ENCODE data around the gene CAPN9.

CAPN9 gene

GRCh38 chr1:230794871-230795605, 47.9 kb downstream of the CAPN9 start:
- FAIRE-seq (no peak), DNase-seq (ENCODE audit: insufficient read length, low spot score) (no peak)

GRCh38 chr1:230796626-230797025, 49.4 kb downstream of the CAPN9 start:
- FAIRE-seq = no peak
- no peak for DNase-seq (ENCODE audit: insufficient read length, low spot score)
- TF ChIP-seq TAF1 (IDR thresholded peaks at IDR 0.05; ENCODE audit: low read depth, low read length) (no peak), PAX5 (IDR thresholded peaks at IDR 0.05; ENCODE audit: insufficient read depth, low read length, severe bottlenecking) (no peak), POU2F2 (IDR thresholded peaks at IDR 0.05; ENCODE audit: low read depth, low read length) (no peak), POLR2AphosphoS5 (IDR thresholded peaks at IDR 0.05; ENCODE audit: low read depth, low read length) (no peak), POLR2A (IDR thresholded peaks at IDR 0.05; ENCODE audit: low read depth, low read length) (no peak), SPI1 (IDR thresholded peaks at IDR 0.05; ENCODE audit: low read depth, low read length) (no peak)

More at GRCh38 chr1:230794871-230795605, 47.9 kb downstream of the CAPN9 start:
- TF ChIP-seq POU2F2 (IDR thresholded peaks at IDR 0.05; ENCODE audit: low read depth, low read length) = no peak
- no peak for TF ChIP-seq PAX5 (IDR thresholded peaks at IDR 0.05; ENCODE audit: insufficient read depth, low read length, severe bottlenecking)
- no peak for TF ChIP-seq SPI1 (IDR thresholded peaks at IDR 0.05; ENCODE audit: low read depth, low read length)
- TF ChIP-seq TAF1 (IDR thresholded peaks at IDR 0.05; ENCODE audit: low read depth, low read length) = no peak
- TF ChIP-seq POLR2AphosphoS5 (IDR thresholded peaks at IDR 0.05; ENCODE audit: low read depth, low read length) = no peak
- no peak for TF ChIP-seq POLR2A (IDR thresholded peaks at IDR 0.05; ENCODE audit: low read depth, low read length)

DNA sequence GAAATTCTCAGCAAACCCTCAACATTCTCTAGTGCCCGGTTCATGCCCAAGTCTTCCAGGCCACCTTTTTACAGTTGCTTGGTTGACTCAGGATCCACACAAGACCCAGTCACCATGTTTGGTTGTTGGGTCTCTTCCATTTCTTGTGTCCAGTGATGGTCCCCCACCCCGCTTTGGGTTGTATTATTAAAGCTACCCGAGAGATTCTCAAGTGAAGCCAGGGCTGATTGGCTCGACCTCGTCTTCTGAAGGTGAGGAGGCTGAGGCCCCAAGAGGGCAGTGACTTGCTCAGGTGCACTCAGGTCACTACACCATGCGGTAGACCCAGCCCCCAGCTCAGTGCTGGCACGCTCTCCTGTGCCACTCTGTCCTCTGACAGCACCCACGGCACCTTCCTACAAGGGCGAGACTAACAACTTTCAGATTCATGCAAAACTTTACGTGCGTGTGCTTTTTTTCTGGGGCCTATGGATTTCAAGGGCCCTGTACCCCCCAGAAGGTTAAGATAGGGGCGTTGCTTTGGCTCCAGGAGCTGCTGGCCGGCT, 50.3 kb downstream of the CAPN9 start:
- DNase-seq (ENCODE audit: insufficient read length, low spot score) (no peak), FAIRE-seq (no peak)
- TF ChIP-seq POLR2A (IDR thresholded peaks at IDR 0.05; ENCODE audit: low read depth, low read length) (no peak), POLR2AphosphoS5 (IDR thresholded peaks at IDR 0.05; ENCODE audit: low read depth, low read length) (no peak), TAF1 (IDR thresholded peaks at IDR 0.05; ENCODE audit: low read depth, low read length) (no peak), SPI1 (IDR thresholded peaks at IDR 0.05; ENCODE audit: low read depth, low read length) (no peak), POU2F2 (IDR thresholded peaks at IDR 0.05; ENCODE audit: low read depth, low read length) (no peak), PAX5 (IDR thresholded peaks at IDR 0.05; ENCODE audit: insufficient read depth, low read length, severe bottlenecking) (no peak)

DNA sequence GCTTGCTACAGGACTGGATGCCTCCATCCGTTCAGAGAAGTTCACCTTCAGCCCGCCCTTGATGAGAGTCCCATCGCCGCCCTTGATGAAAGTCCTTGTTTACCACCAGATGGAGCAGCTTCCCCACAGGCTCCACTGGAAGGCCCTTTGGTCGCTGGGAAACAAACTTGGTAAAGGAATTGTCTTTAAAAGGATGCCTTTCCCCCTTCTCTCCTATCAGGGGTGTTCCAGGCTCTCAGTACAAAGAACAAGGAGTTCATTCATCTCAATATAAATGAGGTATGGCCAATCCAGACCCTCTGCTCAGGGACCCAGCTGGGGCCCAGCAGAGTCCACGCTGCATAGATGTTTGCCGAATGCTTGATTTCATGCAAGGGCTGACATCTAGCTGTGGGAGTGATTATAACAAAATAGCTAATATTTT, 50.8 kb downstream of the CAPN9 start:
- DNase-seq (ENCODE audit: insufficient read length, low spot score) (no peak), FAIRE-seq (no peak)
- TF ChIP-seq POU2F2 (IDR thresholded peaks at IDR 0.05; ENCODE audit: low read depth, low read length) (no peak), SPI1 (IDR thresholded peaks at IDR 0.05; ENCODE audit: low read depth, low read length) (no peak), PAX5 (IDR thresholded peaks at IDR 0.05; ENCODE audit: insufficient read depth, low read length, severe bottlenecking) (no peak), TAF1 (IDR thresholded peaks at IDR 0.05; ENCODE audit: low read depth, low read length) (no peak), POLR2A (IDR thresholded peaks at IDR 0.05; ENCODE audit: low read depth, low read length) (no peak), POLR2AphosphoS5 (IDR thresholded peaks at IDR 0.05; ENCODE audit: low read depth, low read length) (no peak)

DNA sequence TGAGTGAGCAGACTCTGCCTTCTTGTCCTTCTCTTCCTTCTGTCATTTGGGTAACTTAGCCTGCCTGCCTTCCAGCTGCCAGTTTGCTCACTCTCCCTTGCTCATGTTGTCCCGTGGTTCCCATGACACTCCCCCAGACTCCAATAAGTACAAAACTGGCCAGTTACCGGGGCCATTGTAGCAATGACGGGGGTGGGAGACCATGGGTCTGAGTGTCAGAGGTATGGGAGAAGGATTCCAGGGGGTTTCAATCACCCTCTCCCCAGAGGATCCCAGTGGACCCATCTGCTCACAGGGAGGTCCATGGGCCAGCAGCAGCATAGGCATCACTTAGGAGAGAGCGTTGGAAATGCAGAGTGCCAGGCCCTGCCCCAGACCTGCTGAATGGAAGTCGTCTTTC, 51.3 kb downstream of the CAPN9 start:
- DNase-seq (ENCODE audit: insufficient read length, low spot score) = no peak
- TF ChIP-seq SPI1 (IDR thresholded peaks at IDR 0.05; ENCODE audit: low read depth, low read length) = no peak
- no peak for TF ChIP-seq POU2F2 (IDR thresholded peaks at IDR 0.05; ENCODE audit: low read depth, low read length)
- no peak for TF ChIP-seq PAX5 (IDR thresholded peaks at IDR 0.05; ENCODE audit: insufficient read depth, low read length, severe bottlenecking)
- TF ChIP-seq POLR2A (IDR thresholded peaks at IDR 0.05; ENCODE audit: low read depth, low read length) = no peak
- no peak for TF ChIP-seq POLR2AphosphoS5 (IDR thresholded peaks at IDR 0.05; ENCODE audit: low read depth, low read length)
- no peak for TF ChIP-seq TAF1 (IDR thresholded peaks at IDR 0.05; ENCODE audit: low read depth, low read length)
- FAIRE-seq = no peak

DNA sequence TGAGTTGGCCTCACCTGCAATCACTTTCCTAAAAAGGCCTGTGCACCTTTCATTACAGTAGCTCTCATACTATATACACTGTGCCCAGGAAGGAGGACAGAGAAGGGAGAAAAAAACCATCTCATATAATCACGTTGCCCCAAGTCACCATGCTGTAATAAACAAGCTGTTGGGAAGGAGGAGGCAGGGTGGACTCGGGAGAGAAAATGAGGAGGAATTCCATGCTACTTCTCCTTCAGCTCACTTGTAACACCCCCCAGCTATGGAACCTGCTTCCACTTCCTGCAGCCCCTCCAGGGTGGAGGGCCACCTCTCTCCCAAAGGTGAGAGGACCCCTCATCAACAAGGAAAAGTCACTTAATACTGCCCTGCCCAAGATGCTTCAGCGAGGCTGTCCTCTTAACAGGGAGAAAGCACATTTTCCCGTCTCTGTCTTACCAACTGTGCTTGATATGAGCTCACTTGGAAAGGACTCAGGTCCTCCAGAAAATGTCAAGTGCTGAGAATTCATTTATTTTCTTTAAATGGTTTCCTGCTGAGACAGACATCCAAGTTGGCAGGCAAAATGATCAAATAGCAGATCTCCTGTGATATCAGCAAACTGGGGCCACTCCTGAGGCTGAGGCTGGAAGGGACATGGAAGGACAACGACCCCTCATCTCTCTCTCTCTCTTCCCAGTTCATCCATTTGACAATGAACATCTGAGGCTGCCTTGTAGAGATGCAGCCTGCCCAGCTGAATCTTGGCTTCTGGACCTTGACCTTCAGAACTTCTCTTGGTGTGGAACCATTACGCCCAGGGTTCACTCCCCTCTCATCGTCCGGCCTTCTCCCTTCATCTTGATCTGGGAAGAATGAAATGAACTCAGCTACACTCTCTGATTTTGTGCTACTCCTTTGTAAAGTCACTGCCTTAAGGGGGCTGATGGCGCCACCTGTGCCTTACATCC, 54.0 kb downstream of the CAPN9 start:
- TF ChIP-seq POLR2A (IDR thresholded peaks at IDR 0.05; ENCODE audit: low read depth, low read length) (no peak), TAF1 (IDR thresholded peaks at IDR 0.05; ENCODE audit: low read depth, low read length) (no peak), POU2F2 (IDR thresholded peaks at IDR 0.05; ENCODE audit: low read depth, low read length) (no peak), PAX5 (IDR thresholded peaks at IDR 0.05; ENCODE audit: insufficient read depth, low read length, severe bottlenecking) (no peak), POLR2AphosphoS5 (IDR thresholded peaks at IDR 0.05; ENCODE audit: low read depth, low read length) (no peak), SPI1 (IDR thresholded peaks at IDR 0.05; ENCODE audit: low read depth, low read length) (no peak)
- DNase-seq (ENCODE audit: insufficient read length, low spot score) (no peak), FAIRE-seq (no peak)

DNA sequence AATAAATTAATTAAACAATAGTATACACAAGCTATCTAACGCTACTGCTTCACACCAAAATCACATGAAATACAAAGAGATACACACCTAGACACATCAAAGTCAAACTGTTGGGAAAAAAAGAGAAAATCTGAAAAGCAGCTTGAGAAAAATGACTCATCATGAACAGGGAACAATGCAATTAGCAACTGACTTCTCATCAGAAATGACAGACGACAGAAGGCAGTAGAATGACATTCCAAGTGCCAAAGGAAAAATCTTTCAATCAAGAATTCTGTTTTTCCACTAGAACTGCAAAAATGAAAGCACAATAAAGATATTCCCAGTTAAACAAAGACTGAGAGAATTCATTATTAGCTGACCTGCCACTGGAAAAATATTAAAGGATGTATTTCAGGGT, 57.2 kb downstream of the CAPN9 start:
- no peak for TF ChIP-seq POU2F2 (IDR thresholded peaks at IDR 0.05; ENCODE audit: low read depth, low read length)
- no peak for TF ChIP-seq TAF1 (IDR thresholded peaks at IDR 0.05; ENCODE audit: low read depth, low read length)
- TF ChIP-seq PAX5 (IDR thresholded peaks at IDR 0.05; ENCODE audit: insufficient read depth, low read length, severe bottlenecking) = no peak
- no peak for TF ChIP-seq POLR2A (IDR thresholded peaks at IDR 0.05; ENCODE audit: low read depth, low read length)
- TF ChIP-seq SPI1 (IDR thresholded peaks at IDR 0.05; ENCODE audit: low read depth, low read length) = no peak
- TF ChIP-seq POLR2AphosphoS5 (IDR thresholded peaks at IDR 0.05; ENCODE audit: low read depth, low read length) = no peak
- FAIRE-seq = no peak
- no peak for DNase-seq (ENCODE audit: insufficient read length, low spot score)

GRCh38 chr1:230806552-230806951, 59.4 kb downstream of the CAPN9 start:
- DNase-seq (ENCODE audit: insufficient read length, low spot score) (no peak), FAIRE-seq (no peak)
- no peak for TF ChIP-seq SPI1 (IDR thresholded peaks at IDR 0.05; ENCODE audit: low read depth, low read length)
- TF ChIP-seq POLR2AphosphoS5 (IDR thresholded peaks at IDR 0.05; ENCODE audit: low read depth, low read length) = no peak
- no peak for TF ChIP-seq PAX5 (IDR thresholded peaks at IDR 0.05; ENCODE audit: insufficient read depth, low read length, severe bottlenecking)
- no peak for TF ChIP-seq POU2F2 (IDR thresholded peaks at IDR 0.05; ENCODE audit: low read depth, low read length)
- TF ChIP-seq POLR2A (IDR thresholded peaks at IDR 0.05; ENCODE audit: low read depth, low read length) = no peak
- no peak for TF ChIP-seq TAF1 (IDR thresholded peaks at IDR 0.05; ENCODE audit: low read depth, low read length)

All from GM12891 (cell line).